ENCODE data around the gene SRF.

SRF gene

GRCh38 chr6:43219814-43220213, 48.7 kb downstream of the SRF start:
- DNase-seq: no peak

GRCh38 chr6:43220439-43220951, 49.4 kb downstream of the SRF start:
- DNase-seq: no peak

GRCh38 chr6:43221046-43221972, 50.2 kb downstream of the SRF start:
- DNase-seq: no peak

GRCh38 chr6:43222418-43223059, 51.5 kb downstream of the SRF start:
- DNase-seq: no peak

GRCh38 chr6:43223175-43223574, 52.1 kb downstream of the SRF start:
- no peak for DNase-seq

GRCh38 chr6:43226192-43226851, 55.3 kb downstream of the SRF start:
- DNase-seq: no peak

- DNase-seq: peak; percentile 9
Observed at GRCh38 chr6:43228951-43229802, 58.1 kb downstream of the SRF start, which contains the start of gene DNPH1. Gene DNPH1 (minus strand): TSS chr6:43229481. CDS start chr6:43229456, 25 bp downstream.

GRCh38 chr6:43229803-43230620, 58.9 kb downstream of the SRF start:
- no peak for DNase-seq

- DNase-seq: no peak
Observed at GRCh38 chr6:43231053-43231452, 60.0 kb downstream of the SRF start.
